HL-60 (cell line): ENCODE results near the gene OVCA2.
A peak's percentile ranks its signal among the peaks of the same experiment; 100 is the strongest.

Experiments used
- DNase-seq, 2 experiments: peaks; one replicate each; pipeline ENCODE4 v3.0.0-alpha.2; 2010 to 2020; ENCODE audit warnings: low read depth in 1 of 2, low spot score in 1 of 2
- H3K27ac ChIP-seq: fragments of 250-450 bp; sonication (Bioruptor Pico); replicated peaks from 2 replicates; pipeline ENCODE4 v1.5.1; 2020; ENCODE audit warnings: mild to moderate bottlenecking, moderate library complexity
- H3K27me3 ChIP-seq: fragments of 250-450 bp; sonication (Bioruptor Pico); 2 replicates; pipeline ENCODE4 v1.5.1; 2021; ENCODE audit warnings: mild to moderate bottlenecking, moderate library complexity; ENCODE audit not compliant: insufficient read depth, poor library complexity, severe bottlenecking
- H3K4me3 ChIP-seq: replicated peaks from 2 replicates; pipeline ENCODE4 v1.5.1; 2011; ENCODE audit warnings: mild to moderate bottlenecking, control low read depth, low read length; ENCODE audit not compliant: insufficient read depth
- GABPA ChIP-seq: IDR thresholded peaks from 2 replicates; pipeline ENCODE4 v1.6.1; 2012; ENCODE audit warnings: low read depth
- POLR2AphosphoS5 ChIP-seq: IDR thresholded peaks from 2 replicates; pipeline ENCODE4 v1.6.1; 2012; ENCODE audit warnings: low read depth
- SPI1 ChIP-seq: IDR thresholded peaks from 2 replicates; pipeline ENCODE4 v1.6.1; 2012; ENCODE audit warnings: low read depth, mild to moderate bottlenecking, borderline replicate concordance
- TF ChIP-seq, protein P1 (sequence below): IDR thresholded peaks from 2 replicates; pipeline ENCODE4 v1.6.1; 2012; ENCODE audit warnings: low read depth; ENCODE audit not compliant: insufficient replicate concordance
- TF ChIP-seq, protein P2 (sequence below): IDR thresholded peaks from one replicate; pipeline ENCODE4 v1.5.1; 2011; ENCODE audit warnings: low read length, control low read depth, inconsistent platforms; ENCODE audit not compliant: insufficient read depth

Gene OVCA2

DNA sequence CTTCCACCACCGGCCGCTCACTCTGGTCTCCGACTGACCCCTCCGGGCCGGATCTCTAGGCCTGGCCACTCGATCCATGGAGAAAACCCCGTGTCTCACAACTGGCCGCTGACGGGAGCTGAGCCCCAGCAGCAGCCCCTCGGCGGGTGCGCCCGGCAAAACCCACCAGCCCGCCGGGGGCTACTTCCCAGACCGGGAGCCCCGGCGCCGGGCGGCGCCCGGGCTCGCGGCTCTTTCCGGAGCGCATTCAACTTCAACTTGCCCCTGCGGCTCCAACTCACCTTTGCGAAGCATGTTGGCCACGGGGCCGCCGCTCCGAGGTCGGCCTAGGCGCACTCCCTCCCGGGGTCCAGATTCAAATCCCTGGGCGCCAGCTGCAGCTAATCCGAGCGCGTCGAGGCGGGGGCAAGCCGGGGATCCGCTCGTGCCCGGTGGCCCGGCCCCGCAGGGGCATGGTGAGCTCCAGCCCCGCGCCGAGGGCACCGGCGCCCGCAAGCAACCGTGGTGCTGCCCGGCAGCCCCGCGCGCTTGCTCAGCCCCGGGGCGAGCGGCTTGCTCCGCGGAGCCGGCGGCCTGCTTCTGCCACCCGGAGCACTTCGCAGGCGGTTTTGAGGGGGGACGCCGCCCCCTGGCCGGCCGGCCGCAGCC is 17.1 kb upstream of the OVCA2 start:
- no peak overlapping the region for H3K27ac ChIP-seq
- H3K27me3 ChIP-seq, result peaks cover 8% of the 10 kb centered on the region
- no peak for TF ChIP-seq POLR2AphosphoS5
- TF ChIP-seq, protein P1, sequence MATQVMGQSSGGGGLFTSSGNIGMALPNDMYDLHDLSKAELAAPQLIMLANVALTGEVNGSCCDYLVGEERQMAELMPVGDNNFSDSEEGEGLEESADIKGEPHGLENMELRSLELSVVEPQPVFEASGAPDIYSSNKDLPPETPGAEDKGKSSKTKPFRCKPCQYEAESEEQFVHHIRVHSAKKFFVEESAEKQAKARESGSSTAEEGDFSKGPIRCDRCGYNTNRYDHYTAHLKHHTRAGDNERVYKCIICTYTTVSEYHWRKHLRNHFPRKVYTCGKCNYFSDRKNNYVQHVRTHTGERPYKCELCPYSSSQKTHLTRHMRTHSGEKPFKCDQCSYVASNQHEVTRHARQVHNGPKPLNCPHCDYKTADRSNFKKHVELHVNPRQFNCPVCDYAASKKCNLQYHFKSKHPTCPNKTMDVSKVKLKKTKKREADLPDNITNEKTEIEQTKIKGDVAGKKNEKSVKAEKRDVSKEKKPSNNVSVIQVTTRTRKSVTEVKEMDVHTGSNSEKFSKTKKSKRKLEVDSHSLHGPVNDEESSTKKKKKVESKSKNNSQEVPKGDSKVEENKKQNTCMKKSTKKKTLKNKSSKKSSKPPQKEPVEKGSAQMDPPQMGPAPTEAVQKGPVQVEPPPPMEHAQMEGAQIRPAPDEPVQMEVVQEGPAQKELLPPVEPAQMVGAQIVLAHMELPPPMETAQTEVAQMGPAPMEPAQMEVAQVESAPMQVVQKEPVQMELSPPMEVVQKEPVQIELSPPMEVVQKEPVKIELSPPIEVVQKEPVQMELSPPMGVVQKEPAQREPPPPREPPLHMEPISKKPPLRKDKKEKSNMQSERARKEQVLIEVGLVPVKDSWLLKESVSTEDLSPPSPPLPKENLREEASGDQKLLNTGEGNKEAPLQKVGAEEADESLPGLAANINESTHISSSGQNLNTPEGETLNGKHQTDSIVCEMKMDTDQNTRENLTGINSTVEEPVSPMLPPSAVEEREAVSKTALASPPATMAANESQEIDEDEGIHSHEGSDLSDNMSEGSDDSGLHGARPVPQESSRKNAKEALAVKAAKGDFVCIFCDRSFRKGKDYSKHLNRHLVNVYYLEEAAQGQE, result no peak
- TF ChIP-seq, protein P2, sequence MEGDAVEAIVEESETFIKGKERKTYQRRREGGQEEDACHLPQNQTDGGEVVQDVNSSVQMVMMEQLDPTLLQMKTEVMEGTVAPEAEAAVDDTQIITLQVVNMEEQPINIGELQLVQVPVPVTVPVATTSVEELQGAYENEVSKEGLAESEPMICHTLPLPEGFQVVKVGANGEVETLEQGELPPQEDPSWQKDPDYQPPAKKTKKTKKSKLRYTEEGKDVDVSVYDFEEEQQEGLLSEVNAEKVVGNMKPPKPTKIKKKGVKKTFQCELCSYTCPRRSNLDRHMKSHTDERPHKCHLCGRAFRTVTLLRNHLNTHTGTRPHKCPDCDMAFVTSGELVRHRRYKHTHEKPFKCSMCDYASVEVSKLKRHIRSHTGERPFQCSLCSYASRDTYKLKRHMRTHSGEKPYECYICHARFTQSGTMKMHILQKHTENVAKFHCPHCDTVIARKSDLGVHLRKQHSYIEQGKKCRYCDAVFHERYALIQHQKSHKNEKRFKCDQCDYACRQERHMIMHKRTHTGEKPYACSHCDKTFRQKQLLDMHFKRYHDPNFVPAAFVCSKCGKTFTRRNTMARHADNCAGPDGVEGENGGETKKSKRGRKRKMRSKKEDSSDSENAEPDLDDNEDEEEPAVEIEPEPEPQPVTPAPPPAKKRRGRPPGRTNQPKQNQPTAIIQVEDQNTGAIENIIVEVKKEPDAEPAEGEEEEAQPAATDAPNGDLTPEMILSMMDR, result no peak
- TF ChIP-seq GABPA, result no peak
- TF ChIP-seq SPI1, result no peak
- peak overlapping the region; percentile 23 for H3K4me3 ChIP-seq
- no peak for DNase-seq

DNA sequence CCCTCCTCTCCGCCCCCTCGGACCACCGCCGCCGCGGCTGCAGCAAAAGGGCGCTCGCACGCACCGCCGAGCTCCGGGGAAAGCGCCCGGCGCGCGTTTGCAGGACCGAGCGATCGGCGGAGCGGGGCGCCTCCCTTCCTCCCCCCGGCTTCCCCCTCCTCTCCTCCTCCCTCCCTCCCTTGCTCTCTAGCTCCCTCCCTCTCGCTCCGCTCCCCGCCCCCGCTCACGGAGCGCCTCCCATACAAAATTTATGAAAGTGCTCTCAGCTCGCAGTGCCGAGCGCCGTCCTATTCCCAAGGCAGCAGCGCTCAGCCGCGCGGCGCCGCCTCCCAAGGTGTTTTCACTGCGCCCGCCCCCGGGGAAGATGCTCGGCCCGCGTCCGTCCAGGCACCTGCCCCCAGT is 16.6 kb upstream of the OVCA2 start, which contains the start of gene RTN4RL1:
RTN4RL1 (minus strand) TSS at position 115 of the 402 bp plus-strand sequence. CDS start 469 bp downstream, outside the sequence.
- Histone ChIP-seq H3K4me3 (peak within 1 kb of the TSS; percentile 23), H3K27ac (no peak within 1 kb of the TSS), H3K27me3 (peaks cover 8% of the 10 kb centered on the region)
- DNase-seq, result peak in 1 of 2 experiments; percentile 31
- TF ChIP-seq SPI1 (no peak), POLR2AphosphoS5 (no peak), GABPA (no peak)
- TF ChIP-seq, protein P1, result no peak
- TF ChIP-seq, protein P2, result no peak

DNA sequence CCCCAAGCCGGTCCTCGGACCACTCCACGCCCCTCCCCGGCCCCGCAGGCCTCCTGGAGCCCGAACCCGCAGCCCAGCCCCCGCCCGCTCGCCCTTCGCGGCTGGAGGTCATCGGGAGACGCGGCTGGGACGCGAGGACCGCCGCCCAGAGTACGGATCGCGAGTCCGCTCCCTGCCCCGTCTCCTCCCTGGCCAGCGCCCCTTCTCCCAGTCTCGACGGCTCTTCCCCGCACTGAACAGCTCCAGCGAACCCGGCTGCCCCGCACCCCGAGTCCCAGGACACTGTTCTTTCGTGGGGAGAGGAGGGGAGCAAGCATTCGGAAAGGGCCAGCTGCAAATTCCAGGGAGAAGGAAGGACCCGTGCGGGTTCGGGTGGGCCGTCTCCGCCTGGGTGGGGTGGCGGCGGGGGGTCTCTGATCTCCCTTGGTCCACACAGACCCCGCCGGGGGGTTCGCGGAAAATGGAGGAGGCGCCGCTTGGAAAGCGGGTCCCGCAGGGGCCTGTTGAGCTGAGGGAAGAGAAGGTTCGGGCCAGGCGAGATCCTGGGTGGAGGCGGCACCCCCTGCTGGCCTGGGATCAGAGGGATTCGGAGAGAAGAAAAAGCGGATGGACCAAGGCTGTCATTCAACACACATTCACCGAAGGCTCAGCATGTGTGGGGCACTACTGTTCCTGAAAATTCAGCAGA is 16.1 kb upstream of the OVCA2 start:
- H3K4me3 ChIP-seq, result peak overlapping the region; percentile 23
- peaks cover 8% of the 10 kb centered on the region for H3K27me3 ChIP-seq
- no peak overlapping the region for H3K27ac ChIP-seq
- peak in 1 of 2 experiments; percentile 25 for DNase-seq
- TF ChIP-seq POLR2AphosphoS5, result no peak
- TF ChIP-seq SPI1, result no peak
- no peak for TF ChIP-seq GABPA
- TF ChIP-seq, protein P1, result no peak
- TF ChIP-seq, protein P2, result no peak
